GM10847 (cell line): ENCODE results near the gene DHX38.

ENCODE experiments used
- POLR2A ChIP-seq: IDR thresholded peaks from 2 replicates; pipeline ENCODE4 v1.6.1; 2011; ENCODE audit not compliant: insufficient read length; ENCODE audit errors: extremely low read depth

Gene DHX38

GRCh38 chr16:72129976-72130656, 36.5 kb downstream of the DHX38 start:
- no peak for TF ChIP-seq POLR2A

DNA sequence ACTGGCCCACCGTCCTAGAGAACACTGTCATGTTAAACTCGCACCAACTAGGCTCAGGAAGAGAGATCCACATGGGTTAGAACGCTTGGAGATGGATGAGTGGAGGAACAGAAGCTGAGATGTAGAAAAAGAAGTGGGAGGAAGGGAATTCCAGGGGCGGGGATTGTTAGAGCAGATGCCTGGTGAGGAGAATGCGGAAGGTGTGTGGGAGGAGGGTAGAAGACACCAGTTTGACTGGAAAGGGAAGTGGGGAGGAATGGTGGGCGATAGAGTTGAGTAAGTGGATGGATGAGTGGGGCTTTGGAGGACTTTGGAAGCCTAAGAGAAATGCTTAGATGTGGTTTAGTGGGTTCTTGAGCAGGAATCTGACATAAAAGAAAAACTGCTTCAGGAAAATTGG, 37.4 kb downstream of the DHX38 start:
- TF ChIP-seq POLR2A = no peak

GRCh38 chr16:72132726-72133125, 39.1 kb downstream of the DHX38 start:
- TF ChIP-seq POLR2A = no peak

- no peak for TF ChIP-seq POLR2A
Observed at GRCh38 chr16:72134507-72134906, 40.9 kb downstream of the DHX38 start.

DNA sequence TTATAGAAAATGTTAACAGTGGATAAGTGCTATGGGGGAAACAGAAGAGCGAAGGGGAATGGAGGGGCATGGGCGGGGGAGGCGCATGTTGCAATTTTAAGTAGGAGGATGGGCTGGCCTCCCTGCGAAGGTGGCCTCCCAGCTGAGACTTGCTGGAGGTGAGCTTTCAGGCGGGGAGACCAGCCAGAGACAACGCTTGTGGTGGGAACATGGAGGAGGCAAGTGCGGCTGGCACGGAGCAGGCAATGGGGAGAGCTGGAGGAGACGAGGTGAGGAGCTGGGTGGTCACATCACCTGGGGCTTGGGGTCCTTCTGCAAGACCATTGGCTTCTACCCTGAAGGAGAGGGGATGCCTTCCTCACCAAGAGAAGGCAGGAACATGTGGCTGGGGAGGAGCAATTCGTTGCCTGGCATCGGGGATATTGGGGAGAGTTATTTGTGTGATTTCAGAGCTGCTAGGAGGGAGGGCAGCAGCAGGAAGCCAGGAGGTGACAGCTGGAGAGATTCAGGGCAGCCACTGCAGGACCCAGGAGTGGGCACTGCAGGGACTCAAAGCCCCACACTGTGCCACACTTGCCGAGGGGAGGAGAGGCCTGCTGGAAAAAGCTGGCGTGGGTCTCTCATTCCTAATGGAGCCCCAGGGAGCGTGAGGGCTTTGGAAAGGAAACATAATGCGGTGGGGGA, 43.9 kb downstream of the DHX38 start:
- TF ChIP-seq POLR2A = no peak

DNA sequence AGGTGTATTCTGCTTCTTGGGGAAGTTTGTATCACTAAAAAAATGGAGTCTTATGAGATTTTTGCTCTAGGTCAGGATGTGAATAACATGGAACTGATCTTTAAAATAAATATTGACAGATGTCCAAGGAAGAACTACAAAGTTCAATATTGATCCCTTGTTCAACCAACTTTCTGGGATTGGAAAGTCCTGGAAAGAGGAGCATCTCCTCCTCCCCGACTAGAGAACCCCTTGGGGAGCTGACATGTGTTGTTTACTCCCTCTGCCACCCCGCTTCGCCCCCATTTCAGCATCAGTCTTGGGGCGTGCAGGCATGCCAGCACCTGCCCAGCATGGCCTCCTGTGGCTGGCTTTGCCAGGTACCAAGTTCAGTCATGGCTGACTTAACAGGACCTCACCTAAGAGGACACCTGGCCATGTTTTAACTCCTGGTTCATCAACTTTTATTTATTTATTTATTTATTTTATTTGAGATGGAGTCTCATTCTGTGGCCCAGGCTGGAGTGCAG, 44.5 kb downstream of the DHX38 start:
- no peak for TF ChIP-seq POLR2A

DNA sequence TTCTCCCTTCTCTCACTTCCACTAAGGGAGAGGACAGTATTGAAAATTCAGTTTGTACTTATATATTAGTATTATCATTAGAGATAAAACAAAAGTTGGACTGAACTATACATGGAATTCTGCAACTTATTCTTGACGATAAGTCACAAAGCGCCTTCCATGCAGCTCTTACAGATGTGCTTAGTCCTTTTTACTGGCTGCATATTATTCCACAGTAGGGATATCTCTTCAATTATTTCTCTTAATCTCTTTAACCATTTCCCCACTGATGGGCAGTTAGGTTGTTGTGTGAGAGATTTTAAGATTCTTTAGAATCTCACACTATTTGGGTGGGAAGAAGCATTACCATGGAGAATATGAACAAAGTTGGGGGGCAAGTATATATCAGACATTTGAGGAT, 46.3 kb downstream of the DHX38 start:
- no peak for TF ChIP-seq POLR2A

- TF ChIP-seq POLR2A = no peak
Observed at GRCh38 chr16:72142476-72142875, 48.8 kb downstream of the DHX38 start.

GRCh38 chr16:72149676-72150464, 56.2 kb downstream of the DHX38 start:
- no peak for TF ChIP-seq POLR2A

DNA sequence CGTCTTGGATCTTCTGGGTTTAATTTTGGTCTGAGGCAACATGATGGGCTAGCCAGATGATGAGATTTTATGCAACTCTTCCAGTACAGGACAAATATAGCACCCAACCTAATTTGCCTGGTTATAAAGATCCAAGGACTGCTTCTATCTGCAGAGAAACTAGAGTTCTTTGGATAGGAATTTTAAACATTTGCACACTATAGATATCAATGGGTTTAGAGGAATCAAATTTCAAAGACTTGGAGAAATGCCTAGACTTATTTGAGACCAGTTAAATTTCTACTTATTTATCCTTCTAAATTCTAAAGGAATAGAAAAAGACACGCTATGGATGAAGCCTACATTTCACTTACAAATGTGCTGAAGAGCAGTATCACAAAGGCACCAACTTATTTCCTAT, 65.7 kb downstream of the DHX38 start:
- TF ChIP-seq POLR2A = no peak

GRCh38 chr16:72159801-72160200, 66.2 kb downstream of the DHX38 start:
- TF ChIP-seq POLR2A = no peak

- no peak for TF ChIP-seq POLR2A
Observed at GRCh38 chr16:72162105-72162692, 68.6 kb downstream of the DHX38 start.
